Renal cortical epithelial cell (primary cell): ENCODE measurements around the gene TANC1. TPM values are rescaled to one million over a fixed set of nuclear protein-coding genes. Genes with fewer than 3 reads are reported as not detected.
"Not testable (repeated sequence)": the region's sequence is repeated elsewhere in the genome, so short reads cannot be mapped to it uniquely, and the experiment has no call there.

Source experiments
- DNase-seq: peaks from one replicate; pipeline ENCODE4 v3.0.0-alpha.2; 2011; ENCODE audit warnings: low read depth
- total RNA-seq: library from RNA; depleted of rRNA; stranded (reverse); fragments of >200 nt; gene quantifications from 2 replicates; pipeline ENCODE4 v1.2.3, GENCODE V29; 2014

TANC1 gene
- total RNA-seq, 1 donor from 2014 or later = 44.0 TPM

GRCh38 chr2:159029936-159030335 is 61.5 kb downstream of the TANC1 start:
- DNase-seq = no peak

- DNase-seq = peak; percentile 86
These were observed 62.4 kb downstream of the TANC1 start for GRCh38 chr2:159030674-159031380.

GRCh38 chr2:159032146-159032545 is 63.7 kb downstream of the TANC1 start:
- DNase-seq = no peak

- DNase-seq = no peak
These were observed 64.1 kb downstream of the TANC1 start for GRCh38 chr2:159032580-159032979.

GRCh38 chr2:159034713-159035112 is 66.3 kb downstream of the TANC1 start:
- no peak for DNase-seq

- DNase-seq = peak; percentile 82
These were observed 67.5 kb downstream of the TANC1 start for GRCh38 chr2:159035790-159036411.

GRCh38 chr2:159036461-159036860 is 68.0 kb downstream of the TANC1 start:
- not testable (repeated sequence) for DNase-seq

GRCh38 chr2:159041328-159041727 is 72.9 kb downstream of the TANC1 start:
- DNase-seq = not testable (repeated sequence)

GRCh38 chr2:159042115-159042850 is 73.8 kb downstream of the TANC1 start:
- DNase-seq = no peak

- no peak for DNase-seq
These were observed 75.3 kb downstream of the TANC1 start for GRCh38 chr2:159043710-159044109.

GRCh38 chr2:159044804-159045286 is 76.4 kb downstream of the TANC1 start:
- peak; percentile 34 for DNase-seq

GRCh38 chr2:159045545-159046454 is 77.4 kb downstream of the TANC1 start:
- no peak for DNase-seq

- DNase-seq = no peak
These were observed 78.5 kb downstream of the TANC1 start for GRCh38 chr2:159046966-159047365.

GRCh38 chr2:159050426-159050825 is 82.0 kb downstream of the TANC1 start:
- DNase-seq = no peak

GRCh38 chr2:159051133-159051532 is 82.7 kb downstream of the TANC1 start:
- no peak for DNase-seq

- no peak for DNase-seq
These were observed 83.2 kb downstream of the TANC1 start for GRCh38 chr2:159051661-159052060.

GRCh38 chr2:159052157-159052601 is 83.7 kb downstream of the TANC1 start:
- peak; percentile 39 for DNase-seq

- DNase-seq = no peak
These were observed 85.0 kb downstream of the TANC1 start for GRCh38 chr2:159053161-159054031.

- no peak for DNase-seq
These were observed 85.5 kb downstream of the TANC1 start for GRCh38 chr2:159054032-159054334.

GRCh38 chr2:159054985-159055384 is 86.5 kb downstream of the TANC1 start:
- no peak for DNase-seq

- DNase-seq = no peak
These were observed 92.1 kb downstream of the TANC1 start for GRCh38 chr2:159060518-159060917.
